Endothelial cell of umbilical vein (primary cell): Measurements from ENCODE around the gene CENPN. TPM values are rescaled to one million over a fixed set of nuclear protein-coding genes. Genes with fewer than 3 reads are reported as not detected.

Source experiments
- BruUV-seq: library from RNA; stranded (reverse); fragments of 400-500 nt; replicated peaks from 2 replicates; lab custom pipeline; 2021; lab: Mats Ljungman, UMichigan
- CTCF ChIA-PET: fragments of 300-600, 350-600 bp; sonication (Branson Sonifier 250); formaldehyde crosslinking; loops from one replicate; lab custom pipeline; 2021; ENCODE audit warnings: antibody characterized with exemption, inconsistent platforms; lab: Charles Lee
- POLR2A ChIA-PET: fragments of 300-600, 350-600 bp; sonication (Branson Sonifier 250); formaldehyde crosslinking; loops from one replicate; lab custom pipeline; 2021; ENCODE audit warnings: antibody characterized with exemption, inconsistent platforms; lab: Charles Lee
- DNase-seq: peaks from one replicate; pipeline ENCODE4 v3.0.0-alpha.2; 2011; ENCODE audit warnings: low read depth, low spot score
- FAIRE-seq: peaks from 2 replicates; lab custom pipeline; 2011; peaks lifted over from hg19 to GRCh38; lab: Jason Lieb, UNC
- H2AFZ ChIP-seq: 2 replicates; pipeline ENCODE4 v1.6.0; 2012; ENCODE audit warnings: low read depth, low read length, control low read depth, inconsistent platforms
- H3K27ac ChIP-seq: 2 replicates; pipeline ENCODE4 v1.5.1; 2011; ENCODE audit warnings: low read depth, mild to moderate bottlenecking, control low read depth, low read length, moderate library complexity; ENCODE audit not compliant: insufficient read depth
- H3K27me3 ChIP-seq, 2 experiments: 2 replicates each; pipeline versions ENCODE4 v1.6.0 to v1.6.1; 2011; ENCODE audit warnings: low read length in 2 of 2, mixed read lengths in 1 of 2; ENCODE audit not compliant: control insufficient read depth in 2 of 2, insufficient read depth in 2 of 2
- H3K36me3 ChIP-seq, 2 experiments: 2 replicates in 1 of 2; 3 replicates in 1 of 2; pipeline ENCODE4 v1.5.1; 2011; ENCODE audit warnings: low read length in 2 of 2, mild to moderate bottlenecking in 1 of 2, moderate library complexity in 1 of 2; ENCODE audit not compliant: control insufficient read depth in 2 of 2, insufficient read depth in 2 of 2; ENCODE audit errors: extremely low read depth in 1 of 2
- H3K4me1 ChIP-seq: 3 replicates; pipeline ENCODE4 v1.5.1; 2011; ENCODE audit warnings: mild to moderate bottlenecking, low read length; ENCODE audit not compliant: control insufficient read depth, insufficient read depth; ENCODE audit errors: extremely low read depth
- H3K4me2 ChIP-seq: 2 replicates; pipeline ENCODE4 v1.6.1; 2011; ENCODE audit warnings: low read length, control low read depth, mixed read lengths; ENCODE audit not compliant: insufficient read depth
- H3K4me3 ChIP-seq, 3 experiments: fragments of 200-600 bp in 1 of 3; sonication (generic), shearing (Covaris generic) in 1 of 3; replicated peaks in 1 of 3; 2 replicates each; pipeline ENCODE4 v1.5.1; 2011 to 2016; ENCODE audit warnings: control low read depth in 3 of 3, low read length in 3 of 3, mild to moderate bottlenecking in 2 of 3, inconsistent platforms in 1 of 3, low read depth in 1 of 3, moderate library complexity in 1 of 3; ENCODE audit not compliant: insufficient read depth in 1 of 3
- H3K79me2 ChIP-seq: 2 replicates; pipeline ENCODE4 v1.6.0; 2012; ENCODE audit warnings: low read length, inconsistent platforms; ENCODE audit not compliant: control insufficient read depth, insufficient read depth
- H3K9ac ChIP-seq: replicated peaks from 2 replicates; pipeline ENCODE3; 2011; ENCODE audit warnings: low read length, control low read depth; ENCODE audit not compliant: insufficient read depth; ENCODE audit errors: extremely low read depth
- H3K9me1 ChIP-seq: replicated peaks from 3 replicates; pipeline ENCODE4 v1.6.0; 2011; ENCODE audit warnings: mild to moderate bottlenecking, low read length; ENCODE audit not compliant: control insufficient read depth, insufficient read depth; ENCODE audit errors: extremely low read depth
- H3K9me3 ChIP-seq: replicated peaks from 2 replicates; pipeline ENCODE4 v1.5.1; 2012; ENCODE audit warnings: low read length, inconsistent platforms; ENCODE audit not compliant: control insufficient read depth, insufficient read depth
- H4K20me1 ChIP-seq: replicated peaks from 2 replicates; pipeline ENCODE3; 2011; ENCODE audit warnings: mild to moderate bottlenecking, low read length; ENCODE audit not compliant: control insufficient read depth, insufficient read depth; ENCODE audit errors: extremely low read depth
- EZH2 ChIP-seq: IDR thresholded peaks from 2 replicates; pipeline ENCODE4 v1.6.1; 2012; ENCODE audit warnings: borderline replicate concordance, low read depth, mild to moderate bottlenecking, moderate library complexity, low read length, inconsistent platforms; ENCODE audit not compliant: severe bottlenecking
- FOS ChIP-seq: IDR thresholded peaks from 2 replicates; pipeline ENCODE4 v1.6.1; 2011; ENCODE audit warnings: mild to moderate bottlenecking, low read length, moderate library complexity, borderline replicate concordance; ENCODE audit not compliant: insufficient read depth
- GATA2 ChIP-seq: IDR thresholded peaks from 2 replicates; pipeline ENCODE4 v1.7.0; 2011; ENCODE audit warnings: low read depth, mild to moderate bottlenecking, moderate library complexity, mixed read lengths, low read length; ENCODE audit not compliant: insufficient read length, insufficient read depth
- JUN ChIP-seq: IDR thresholded peaks from 2 replicates; pipeline ENCODE4 v1.6.1; 2011; ENCODE audit warnings: borderline replicate concordance, low read depth; ENCODE audit not compliant: insufficient read length, insufficient read depth
- MYC ChIP-seq: IDR thresholded peaks from one replicate; pipeline ENCODE4 v1.6.1; 2011; ENCODE audit warnings: mild to moderate bottlenecking, low read depth, low read length
- POLR2A ChIP-seq: IDR thresholded peaks from 2 replicates; pipeline ENCODE4 v1.6.1; 2012; ENCODE audit warnings: low read depth, mild to moderate bottlenecking, control low read depth, low read length
- POLR2AphosphoS5 ChIP-seq: IDR thresholded peaks from 2 replicates; pipeline ENCODE4 v1.6.1; 2012; ENCODE audit warnings: low read depth, mild to moderate bottlenecking, control low read depth, low read length, moderate library complexity; ENCODE audit not compliant: insufficient read depth
- dilution Hi-C: fragments of 300-500 bp; cut with MboI; formaldehyde crosslinking; loops from one replicate; pipeline ENCODE4 v1.15.0; 2019; ENCODE audit warnings: low sequenced_read_pairs; ENCODE audit not compliant: extremely low pct_ligation_motif_present
- intact Hi-C: fragments of 100-400 bp; cut with micrococcal nuclease; formaldehyde crosslinking; loops from one replicate; pipeline ENCODE4 v1.10.0; 2022
- polyA plus RNA-seq, 4 experiments: library from polyadenylated mRNA; depleted of rRNA in 3 of 4; stranded (reverse) in 3 of 4; unstranded in 1 of 4; fragments of >200 nt; gene quantifications; 2 replicates each; pipeline versions ENCODE4 v1.2.1 to v1.2.3, GENCODE V29; 2011 to 2012; ENCODE audit warnings: missing spikeins in 1 of 4
- total RNA-seq: library from RNA; stranded (reverse); gene quantifications from 2 replicates; pipeline ENCODE4 v1.2.3, GENCODE V29; 2021
- TF ChIP-seq, protein P1 (sequence below), 2 donors: IDR thresholded peaks; 1 replicate in 1 of 2; 2 replicates in 1 of 2; pipeline ENCODE4 v1.5.1; 2011; ENCODE audit warnings: low read length in 2 of 2, mild to moderate bottlenecking in 2 of 2, moderate library complexity in 2 of 2, control low read depth in 1 of 2, inconsistent platforms in 1 of 2, low read depth in 1 of 2; ENCODE audit not compliant: insufficient read depth in 1 of 2; ENCODE audit errors: extremely low read depth in 1 of 2
- TF ChIP-seq, protein P2 (sequence below): IDR thresholded peaks from 2 replicates; pipeline ENCODE4 v1.6.1; 2011; ENCODE audit not compliant: insufficient read depth, insufficient read length

The CENPN gene
- total and polyA plus RNA-seq, 2 donors (not counting 3 experiments of a cell fraction or from before 2014, with no cell fraction given), result 17.6 to 52.4 TPM

DNA sequence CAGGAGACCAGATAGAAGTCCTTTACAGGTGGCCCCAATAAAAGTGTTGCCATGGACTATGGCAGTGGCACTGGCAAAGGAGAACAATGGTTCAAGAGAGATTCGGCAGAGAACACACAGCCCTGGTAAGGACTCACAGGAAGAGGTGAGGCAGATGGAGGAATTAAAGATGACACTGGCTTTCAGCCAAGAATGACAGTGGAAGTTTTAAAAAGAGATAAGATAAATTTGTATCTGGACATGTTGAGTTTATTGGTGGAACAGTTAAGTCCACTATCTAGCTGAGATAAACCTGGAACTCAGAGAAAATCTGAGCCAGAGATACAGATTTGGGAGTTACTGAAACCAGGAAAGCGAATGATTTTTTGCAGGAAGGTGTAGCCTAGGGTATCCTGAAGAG lies 20.5 kb upstream of the CENPN start:
- BruUV-seq, result no TSS peak
- no peaks in the 10 kb centered on the region for H4K20me1 ChIP-seq
- H3K4me3 ChIP-seq, result no peak overlapping the region
- H3K27me3 ChIP-seq, result no peaks in the 10 kb centered on the region
- H3K4me1 ChIP-seq, result peaks cover 12% of the 10 kb centered on the region
- dilution Hi-C loops, result no loop called here
- no peak overlapping the region for H2AFZ ChIP-seq
- no peak overlapping the region for H3K9ac ChIP-seq
- H3K9me3 ChIP-seq, result no peaks in the 10 kb centered on the region
- H3K36me3 ChIP-seq, result no peaks in the 10 kb centered on the region
- TF ChIP-seq MYC (no peak), POLR2AphosphoS5 (no peak), EZH2 (no peak), GATA2 (no peak), JUN (no peak), POLR2A (no peak), FOS (no peak)
- TF ChIP-seq, protein P1, sequence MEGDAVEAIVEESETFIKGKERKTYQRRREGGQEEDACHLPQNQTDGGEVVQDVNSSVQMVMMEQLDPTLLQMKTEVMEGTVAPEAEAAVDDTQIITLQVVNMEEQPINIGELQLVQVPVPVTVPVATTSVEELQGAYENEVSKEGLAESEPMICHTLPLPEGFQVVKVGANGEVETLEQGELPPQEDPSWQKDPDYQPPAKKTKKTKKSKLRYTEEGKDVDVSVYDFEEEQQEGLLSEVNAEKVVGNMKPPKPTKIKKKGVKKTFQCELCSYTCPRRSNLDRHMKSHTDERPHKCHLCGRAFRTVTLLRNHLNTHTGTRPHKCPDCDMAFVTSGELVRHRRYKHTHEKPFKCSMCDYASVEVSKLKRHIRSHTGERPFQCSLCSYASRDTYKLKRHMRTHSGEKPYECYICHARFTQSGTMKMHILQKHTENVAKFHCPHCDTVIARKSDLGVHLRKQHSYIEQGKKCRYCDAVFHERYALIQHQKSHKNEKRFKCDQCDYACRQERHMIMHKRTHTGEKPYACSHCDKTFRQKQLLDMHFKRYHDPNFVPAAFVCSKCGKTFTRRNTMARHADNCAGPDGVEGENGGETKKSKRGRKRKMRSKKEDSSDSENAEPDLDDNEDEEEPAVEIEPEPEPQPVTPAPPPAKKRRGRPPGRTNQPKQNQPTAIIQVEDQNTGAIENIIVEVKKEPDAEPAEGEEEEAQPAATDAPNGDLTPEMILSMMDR (IDR thresholded peaks at IDR 0.05; ENCODE audit: extremely low read depth in 1 of 2, insufficient read depth in 1 of 2, low read depth in 1 of 2, low read length in 2 of 2), result no peak
- TF ChIP-seq, protein P2, sequence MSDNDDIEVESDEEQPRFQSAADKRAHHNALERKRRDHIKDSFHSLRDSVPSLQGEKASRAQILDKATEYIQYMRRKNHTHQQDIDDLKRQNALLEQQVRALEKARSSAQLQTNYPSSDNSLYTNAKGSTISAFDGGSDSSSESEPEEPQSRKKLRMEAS, result no peak
- no peak overlapping the region for H3K4me2 ChIP-seq
- no peak for DNase-seq
- no peak overlapping the region for H3K27ac ChIP-seq
- no peaks in the 10 kb centered on the region for H3K9me1 ChIP-seq
- no peak for FAIRE-seq
- CTCF ChIA-PET, result interaction anchor here (1.3 to 2.5 kb wide), 4 partner anchors 12 to 49 kb away, joined by 4 to 18 read pairs (median 10); no protein-coding TSS in a partner anchor
- intact Hi-C loops, result no loop called here
- POLR2A ChIA-PET, result no interaction called here
- peaks cover 49% of the 10 kb centered on the region for H3K79me2 ChIP-seq
